ENCODE measurements around the gene GALNTL6. TPM values are rescaled to one million over a fixed set of nuclear protein-coding genes. Genes with fewer than 3 reads are reported as not detected.
"Not testable (repeated sequence)": the region's sequence is repeated elsewhere in the genome, so short reads cannot be mapped to it uniquely, and the experiment has no call there.

The GALNTL6 gene
- total RNA-seq, 2 donors from 2014 or later = 0.19 to 0.20 TPM

DNA sequence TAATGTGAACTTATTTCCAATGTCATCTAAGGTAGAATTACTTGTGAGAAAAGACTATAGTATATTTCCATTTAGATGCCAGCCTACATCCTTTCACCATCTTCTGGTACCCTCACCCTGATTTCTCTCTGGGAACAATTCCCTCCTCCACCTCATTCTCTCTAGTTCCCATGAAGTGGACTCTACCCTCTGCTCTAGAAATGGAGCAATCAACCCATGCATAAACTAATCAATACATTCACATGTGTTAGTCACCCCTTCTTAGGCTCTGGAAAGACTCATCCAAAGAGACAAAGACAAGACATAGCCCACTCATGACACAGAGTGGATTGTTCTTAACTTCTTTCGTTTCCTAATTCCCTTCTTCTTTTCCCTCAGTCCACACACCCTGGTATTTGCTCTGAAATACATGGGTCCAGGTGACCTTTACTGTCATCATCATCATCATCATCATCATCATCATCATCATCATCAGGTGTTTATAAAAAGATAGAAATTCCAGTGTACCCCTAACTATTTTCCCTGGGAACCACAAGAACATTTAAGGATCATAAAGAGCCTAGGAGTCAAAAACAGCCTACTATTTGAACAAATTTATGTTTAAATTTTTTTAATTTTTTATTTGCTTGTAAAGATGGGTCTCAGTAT lies 1056.5 kb downstream of the GALNTL6 start:
- Histone ChIP-seq H3K4me1 (no peaks in the 10 kb centered on the region), H3K27ac (no peak overlapping the region), H3K9me3 (no peaks in the 10 kb centered on the region), H3K9ac (ENCODE audit: low read depth in 2 of 2, low read length in 2 of 2) (no peak overlapping the region), H3K36me3 (no peaks in the 10 kb centered on the region), H3K27me3 (no peaks in the 10 kb centered on the region), H3K4me3 (no peak overlapping the region)
- no peak for DNase-seq
- TF ChIP-seq, protein P1, sequence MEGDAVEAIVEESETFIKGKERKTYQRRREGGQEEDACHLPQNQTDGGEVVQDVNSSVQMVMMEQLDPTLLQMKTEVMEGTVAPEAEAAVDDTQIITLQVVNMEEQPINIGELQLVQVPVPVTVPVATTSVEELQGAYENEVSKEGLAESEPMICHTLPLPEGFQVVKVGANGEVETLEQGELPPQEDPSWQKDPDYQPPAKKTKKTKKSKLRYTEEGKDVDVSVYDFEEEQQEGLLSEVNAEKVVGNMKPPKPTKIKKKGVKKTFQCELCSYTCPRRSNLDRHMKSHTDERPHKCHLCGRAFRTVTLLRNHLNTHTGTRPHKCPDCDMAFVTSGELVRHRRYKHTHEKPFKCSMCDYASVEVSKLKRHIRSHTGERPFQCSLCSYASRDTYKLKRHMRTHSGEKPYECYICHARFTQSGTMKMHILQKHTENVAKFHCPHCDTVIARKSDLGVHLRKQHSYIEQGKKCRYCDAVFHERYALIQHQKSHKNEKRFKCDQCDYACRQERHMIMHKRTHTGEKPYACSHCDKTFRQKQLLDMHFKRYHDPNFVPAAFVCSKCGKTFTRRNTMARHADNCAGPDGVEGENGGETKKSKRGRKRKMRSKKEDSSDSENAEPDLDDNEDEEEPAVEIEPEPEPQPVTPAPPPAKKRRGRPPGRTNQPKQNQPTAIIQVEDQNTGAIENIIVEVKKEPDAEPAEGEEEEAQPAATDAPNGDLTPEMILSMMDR (IDR thresholded peaks at IDR 0.05) = no peak
- intact Hi-C loops (cut with DNase I) = no loop called here

DNA sequence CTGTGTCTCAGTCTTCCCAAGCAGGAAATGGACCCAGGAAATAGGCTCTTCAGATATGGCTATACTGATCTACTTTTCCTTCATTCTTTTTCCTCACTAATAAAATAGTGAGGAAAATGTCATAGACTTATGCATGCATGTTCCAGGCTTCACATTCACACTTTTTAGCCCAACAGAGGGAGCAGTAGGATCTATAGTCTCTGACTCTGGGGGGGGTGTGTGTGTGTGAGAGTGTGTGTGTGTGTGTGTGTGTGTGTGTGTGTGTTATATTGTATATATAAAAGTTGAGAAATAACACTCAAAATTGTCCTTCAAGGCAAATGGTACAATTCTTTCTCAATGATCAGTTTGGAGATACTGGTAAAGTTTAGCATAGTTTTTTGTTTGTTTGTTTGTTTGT lies 1058.2 kb downstream of the GALNTL6 start:
- intact Hi-C loops (cut with DNase I) = no loop called here
- TF ChIP-seq, protein P1 (IDR thresholded peaks at IDR 0.05) = no peak

DNA sequence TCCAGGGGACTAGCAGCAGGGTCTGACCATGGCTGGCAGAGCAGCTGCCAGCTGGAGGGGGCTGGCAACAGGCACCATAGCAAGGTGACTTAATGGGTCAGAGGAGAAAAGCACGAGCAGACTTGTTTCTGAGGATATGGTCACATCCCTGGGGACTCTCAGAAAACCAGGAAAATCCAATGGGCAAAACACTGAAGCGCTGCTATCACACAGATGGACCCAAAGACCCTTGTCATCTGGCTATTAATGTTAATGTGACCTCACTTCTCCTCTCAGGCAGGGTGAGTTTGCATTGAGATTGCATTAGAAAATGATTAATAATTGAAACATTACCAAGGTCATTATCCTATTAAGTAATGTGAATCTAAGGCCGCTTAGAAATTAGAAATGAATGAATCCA lies 1061.7 kb downstream of the GALNTL6 start:
- H3K36me3 ChIP-seq = no peaks in the 10 kb centered on the region
- no peak overlapping the region for H3K4me3 ChIP-seq
- no peaks in the 10 kb centered on the region for H3K9me3 ChIP-seq
- DNase-seq = no peak
- no peaks in the 10 kb centered on the region for H3K27me3 ChIP-seq
- TF ChIP-seq, protein P1 (IDR thresholded peaks at IDR 0.05) = no peak
- H3K9ac ChIP-seq (ENCODE audit: low read depth in 2 of 2, low read length in 2 of 2) = no peak overlapping the region
- H3K4me1 ChIP-seq = no peaks in the 10 kb centered on the region
- no peak overlapping the region for H3K27ac ChIP-seq
- intact Hi-C loops (cut with DNase I) = no loop called here

More for the DNA sequence above, 1058.2 kb downstream of the GALNTL6 start:
- Histone ChIP-seq H3K4me1 (no peaks in the 10 kb centered on the region), H3K9me3 (no peaks in the 10 kb centered on the region), H3K36me3 (no peaks in the 10 kb centered on the region), H3K27ac (no peak overlapping the region), H3K9ac (ENCODE audit: low read depth in 2 of 2, low read length in 2 of 2) (no peak overlapping the region), H3K4me3 (no peak overlapping the region), H3K27me3 (no peaks in the 10 kb centered on the region)
- no peak for DNase-seq

DNA sequence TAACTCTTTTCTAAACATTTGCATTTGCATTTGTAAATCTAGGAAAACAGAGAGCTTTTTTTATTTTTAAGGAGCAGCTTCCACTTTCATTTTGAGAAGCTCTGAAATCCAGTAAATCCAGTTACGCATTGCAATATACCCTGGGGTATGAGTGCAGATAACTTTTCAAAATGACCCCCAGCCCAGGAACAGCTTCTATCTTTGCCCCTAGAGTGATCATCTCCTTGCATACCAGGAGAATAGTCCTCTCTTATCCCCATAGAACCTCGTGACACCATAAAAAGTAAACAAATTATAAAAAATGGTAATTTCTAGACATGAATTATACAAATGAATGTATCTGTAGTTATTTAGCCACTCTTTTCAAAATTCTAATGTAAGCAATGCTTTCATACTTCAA lies 1063.2 kb downstream of the GALNTL6 start:
- no peak for DNase-seq
- no peaks in the 10 kb centered on the region for H3K9me3 ChIP-seq
- no peaks in the 10 kb centered on the region for H3K27me3 ChIP-seq
- H3K4me1 ChIP-seq = no peaks in the 10 kb centered on the region
- TF ChIP-seq, protein P1 (IDR thresholded peaks at IDR 0.05) = no peak
- no peaks in the 10 kb centered on the region for H3K36me3 ChIP-seq
- H3K4me3 ChIP-seq = no peak overlapping the region
- no peak overlapping the region for H3K27ac ChIP-seq
- no peak overlapping the region for H3K9ac ChIP-seq (ENCODE audit: low read depth in 2 of 2, low read length in 2 of 2)
- intact Hi-C loops (cut with DNase I) = no loop called here

DNA sequence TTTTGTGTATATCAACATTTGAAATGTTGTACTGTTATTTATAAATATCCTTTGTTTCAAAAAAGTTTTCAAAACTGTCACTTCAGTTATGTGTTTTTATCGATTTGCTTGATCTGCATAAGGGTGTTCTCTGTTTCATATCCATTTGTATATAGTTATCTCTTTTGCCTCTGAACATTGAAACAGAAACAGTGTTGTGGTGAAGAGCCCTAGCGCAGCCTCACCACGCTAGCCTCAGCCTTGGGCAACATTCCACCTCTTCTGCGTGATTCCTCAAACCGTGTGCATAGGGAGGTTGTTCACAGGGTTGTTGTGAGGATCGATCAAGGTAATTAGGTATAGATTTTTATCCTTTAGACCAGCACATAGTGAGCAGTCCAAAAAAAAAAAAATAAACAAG lies 1068.4 kb downstream of the GALNTL6 start:
- DNase-seq = no peak
- TF ChIP-seq, protein P1 (IDR thresholded peaks at IDR 0.05) = no peak
- Histone ChIP-seq H3K36me3 (no peaks in the 10 kb centered on the region), H3K9ac (ENCODE audit: low read depth in 2 of 2, low read length in 2 of 2) (no peak overlapping the region), H3K4me3 (no peak overlapping the region), H3K4me1 (no peaks in the 10 kb centered on the region), H3K27ac (no peak overlapping the region), H3K9me3 (no peaks in the 10 kb centered on the region), H3K27me3 (no peaks in the 10 kb centered on the region)
- intact Hi-C loops (cut with DNase I) = no loop called here

DNA sequence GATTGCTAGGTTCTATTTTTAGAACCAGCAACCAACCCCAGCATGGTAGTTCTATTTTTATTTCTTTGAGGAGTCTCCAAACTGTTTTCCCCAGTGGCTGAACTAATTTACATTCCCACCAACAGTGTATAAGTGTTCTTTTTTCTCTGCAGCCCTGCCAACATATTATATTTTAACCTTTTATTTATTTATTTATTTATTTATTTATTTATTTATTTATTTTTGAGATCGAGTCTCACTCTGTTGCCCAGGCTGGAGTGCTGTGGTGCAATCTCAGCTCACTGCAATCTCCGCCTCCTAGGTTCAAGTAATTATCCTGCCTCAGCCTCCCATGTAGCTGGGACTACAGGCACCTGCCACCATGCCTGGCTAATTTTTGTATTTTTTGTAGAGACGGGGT lies 1074.2 kb downstream of the GALNTL6 start:
- H3K36me3 ChIP-seq; H3K9me3 ChIP-seq; DNase-seq; H3K27ac ChIP-seq; H3K4me3 ChIP-seq; H3K27me3 ChIP-seq; H3K4me1 ChIP-seq; H3K9ac ChIP-seq (ENCODE audit: low read depth in 2 of 2, low read length in 2 of 2); intact Hi-C loops (cut with DNase I): not testable (repeated sequence)
